Karpas-422 (cell line): ENCODE data around the gene AMBRA1. TPM values are rescaled to one million over a fixed set of nuclear protein-coding genes. Genes with fewer than 3 reads are reported as not detected.
A peak's percentile ranks its signal among the peaks of the same experiment; 100 is the strongest.

Source experiments
- DNase-seq: peaks from one replicate; pipeline ENCODE4 v3.0.0-alpha.2; 2015
- H2AFZ ChIP-seq: fragments of 200-600 bp; sonication (generic); 2 replicates; pipeline ENCODE4 v1.6.1; 2014; ENCODE audit warnings: antibody characterized with exemption, low read length, mixed read lengths
- H3K27ac ChIP-seq: fragments of 200-600 bp; sonication (generic); 2 replicates; pipeline ENCODE4 v1.5.1; 2014; ENCODE audit warnings: mild to moderate bottlenecking, low read length, moderate library complexity
- H3K27me3 ChIP-seq: fragments of 200-600 bp; sonication (generic); 2 replicates; pipeline ENCODE4 v1.6.1; 2014; ENCODE audit warnings: low read length, mixed read lengths
- H3K36me3 ChIP-seq: fragments of 200-600 bp; sonication (generic); 2 replicates; pipeline ENCODE4 v1.6.1; 2014; ENCODE audit warnings: low read length, mixed read lengths; ENCODE audit not compliant: insufficient read depth
- H3K4me1 ChIP-seq: fragments of 200-600 bp; sonication (generic); 2 replicates; pipeline ENCODE4 v1.6.1; 2014; ENCODE audit warnings: mild to moderate bottlenecking, low read length, mixed read lengths
- H3K4me2 ChIP-seq: fragments of 200-600 bp; sonication (generic); 2 replicates; pipeline ENCODE4 v1.6.1; 2014; ENCODE audit warnings: low read length, low read depth, mild to moderate bottlenecking; ENCODE audit not compliant: poor library complexity, severe bottlenecking
- H3K4me3 ChIP-seq: fragments of 200-600 bp; sonication (generic); 2 replicates; pipeline ENCODE4 v1.5.1; 2014; ENCODE audit warnings: mild to moderate bottlenecking, antibody characterized with exemption, low read length, mixed read lengths
- H3K79me2 ChIP-seq: fragments of 200-600 bp; sonication (generic); 2 replicates; pipeline ENCODE4 v1.6.1; 2014; ENCODE audit warnings: mild to moderate bottlenecking, low read length, mixed read lengths
- H3K9ac ChIP-seq: fragments of 200-600 bp; sonication (generic); 2 replicates; pipeline ENCODE4 v1.6.0; 2014; ENCODE audit warnings: low read length
- H3K9me2 ChIP-seq: fragments of 200-600 bp; sonication (generic), shearing (Covaris generic); replicated peaks from 2 replicates; pipeline ENCODE4 v1.6.0; 2014; ENCODE audit warnings: mild to moderate bottlenecking, low read length, moderate library complexity; ENCODE audit not compliant: insufficient read depth
- H3K9me3 ChIP-seq: fragments of 300-700, 200-600 bp; sonication (generic); 2 replicates; pipeline ENCODE4 v1.6.1; 2014; ENCODE audit warnings: low read length, mixed read lengths
- H4K20me1 ChIP-seq: fragments of 200-600 bp; sonication (generic); 2 replicates; pipeline ENCODE4 v1.6.1; 2014; ENCODE audit warnings: mild to moderate bottlenecking, antibody characterized with exemption, low read length, low read depth; ENCODE audit not compliant: insufficient read depth
- total RNA-seq: library from RNA; depleted of rRNA; stranded (reverse); fragments of >200 nt; shearing (Covaris generic); gene quantifications from 2 replicates; pipeline ENCODE4 v1.2.3, GENCODE V29; 2014; ENCODE audit warnings: low replicate concordance

AMBRA1 gene
- total RNA-seq, 1 experiment from 2014 or later, result 30.3 TPM

GRCh38 chr11:46391186-46391577, 202.6 kb downstream of the AMBRA1 start:
- Histone ChIP-seq H3K4me3 (peak overlapping the region; percentile 57; the same call in 1 of the 2 replicates), H3K36me3 (no peaks in the 10 kb centered on the region), H3K79me2 (no peaks in the 10 kb centered on the region), H3K9me2 (no peaks in the 10 kb centered on the region), H3K27ac (no peak overlapping the region), H3K27me3 (no peaks in the 10 kb centered on the region), H3K9me3 (no peaks in the 10 kb centered on the region), H2AFZ (no peak overlapping the region), H3K4me1 (peaks cover 30% of the 10 kb centered on the region), H3K4me2 (peak overlapping the region; percentile 58), H3K9ac (0 out of 2 replicates have a peak overlapping the region, but pooled peaks have one; percentile 27), H4K20me1 (peaks cover 12% of the 10 kb centered on the region)
- no peak for DNase-seq

- Histone ChIP-seq H4K20me1 (peaks cover 11% of the 10 kb centered on the region), H3K9me3 (no peaks in the 10 kb centered on the region), H3K4me1 (peaks cover 30% of the 10 kb centered on the region), H3K27me3 (no peaks in the 10 kb centered on the region), H2AFZ (no peak overlapping the region), H3K36me3 (no peaks in the 10 kb centered on the region), H3K9ac (no peak overlapping the region), H3K4me2 (no peak overlapping the region), H3K4me3 (peak overlapping the region; percentile 70; the same call in 1 of the 2 replicates), H3K79me2 (no peaks in the 10 kb centered on the region), H3K9me2 (no peaks in the 10 kb centered on the region), H3K27ac (no peak overlapping the region)
- no peak for DNase-seq
Observed at GRCh38 chr11:46390331-46391171, 203.3 kb downstream of the AMBRA1 start.

GRCh38 chr11:46389450-46390330, 204.1 kb downstream of the AMBRA1 start:
- H4K20me1 ChIP-seq, result peaks cover 11% of the 10 kb centered on the region
- H3K4me1 ChIP-seq, result peaks cover 30% of the 10 kb centered on the region
- H3K4me2 ChIP-seq, result peak overlapping the region; percentile 83
- peak; percentile 90 for DNase-seq
- no peaks in the 10 kb centered on the region for H3K9me3 ChIP-seq
- H3K36me3 ChIP-seq, result no peaks in the 10 kb centered on the region
- no peaks in the 10 kb centered on the region for H3K9me2 ChIP-seq
- no peaks in the 10 kb centered on the region for H3K79me2 ChIP-seq
- H2AFZ ChIP-seq, result peak overlapping the region; percentile 85; the same call in 1 of the 2 replicates
- H3K9ac ChIP-seq, result peak overlapping the region; percentile 44
- H3K4me3 ChIP-seq, result peak overlapping the region; percentile 70
- H3K27me3 ChIP-seq, result no peaks in the 10 kb centered on the region
- no peak overlapping the region for H3K27ac ChIP-seq

- Histone ChIP-seq H3K27ac (no peak overlapping the region), H3K9ac (no peak overlapping the region), H3K4me1 (peaks cover 30% of the 10 kb centered on the region), H3K4me2 (peak overlapping the region; percentile 83), H3K4me3 (peak overlapping the region; percentile 70; the same call in 1 of the 2 replicates), H2AFZ (no peak overlapping the region), H3K9me3 (no peaks in the 10 kb centered on the region), H4K20me1 (peaks cover 11% of the 10 kb centered on the region), H3K9me2 (no peaks in the 10 kb centered on the region), H3K36me3 (no peaks in the 10 kb centered on the region), H3K27me3 (no peaks in the 10 kb centered on the region), H3K79me2 (no peaks in the 10 kb centered on the region)
- no peak for DNase-seq
Observed at GRCh38 chr11:46388619-46389449, 205.0 kb downstream of the AMBRA1 start.

- Histone ChIP-seq H3K36me3 (no peaks in the 10 kb centered on the region), H3K9ac (no peak overlapping the region), H3K9me3 (no peaks in the 10 kb centered on the region), H3K4me3 (no peak overlapping the region), H3K27me3 (no peaks in the 10 kb centered on the region), H3K4me1 (peaks cover 30% of the 10 kb centered on the region), H3K27ac (no peak overlapping the region), H4K20me1 (peaks cover 5% of the 10 kb centered on the region; the same call in 1 of the 2 replicates), H2AFZ (no peak overlapping the region), H3K4me2 (no peak overlapping the region), H3K9me2 (no peaks in the 10 kb centered on the region), H3K79me2 (no peaks in the 10 kb centered on the region)
- DNase-seq, result no peak
Observed at GRCh38 chr11:46387919-46388618, 205.8 kb downstream of the AMBRA1 start.

GRCh38 chr11:46387456-46387855, 206.4 kb downstream of the AMBRA1 start:
- Histone ChIP-seq H3K79me2 (no peaks in the 10 kb centered on the region), H3K27ac (no peak overlapping the region), H3K9me2 (no peaks in the 10 kb centered on the region), H4K20me1 (peaks cover 1% of the 10 kb centered on the region; the same call in 1 of the 2 replicates), H3K27me3 (no peaks in the 10 kb centered on the region), H3K36me3 (no peaks in the 10 kb centered on the region), H3K4me3 (no peak overlapping the region), H2AFZ (no peak overlapping the region), H3K9ac (no peak overlapping the region), H3K4me1 (peaks cover 26% of the 10 kb centered on the region), H3K9me3 (no peaks in the 10 kb centered on the region), H3K4me2 (no peak overlapping the region)
- DNase-seq, result no peak

- H3K27me3 ChIP-seq, result no peaks in the 10 kb centered on the region
- no peaks in the 10 kb centered on the region for H3K36me3 ChIP-seq
- no peak overlapping the region for H2AFZ ChIP-seq
- no peak for DNase-seq
- no peak overlapping the region for H3K9ac ChIP-seq
- no peaks in the 10 kb centered on the region for H3K9me3 ChIP-seq
- peaks cover 4% of the 10 kb centered on the region; the same call in 1 of the 2 replicates for H4K20me1 ChIP-seq
- no peak overlapping the region for H3K27ac ChIP-seq
- H3K9me2 ChIP-seq, result no peaks in the 10 kb centered on the region
- H3K79me2 ChIP-seq, result no peaks in the 10 kb centered on the region
- no peak overlapping the region for H3K4me2 ChIP-seq
- H3K4me3 ChIP-seq, result no peak overlapping the region
- peaks cover 29% of the 10 kb centered on the region for H3K4me1 ChIP-seq
Observed at GRCh38 chr11:46386674-46387073, 207.1 kb downstream of the AMBRA1 start.
